ENCODE measurements around the gene TAF10. TPM values are rescaled to one million over a fixed set of nuclear protein-coding genes. Genes with fewer than 3 reads are reported as not detected.

Gene TAF10
- total RNA-seq, 1 donor from 2014 or later = 143 TPM

- no peak for TF ChIP-seq CTCF (conservative IDR thresholded peaks at IDR 0.05)
- Mint-ChIP-seq H3K27me3 (ENCODE audit: low read depth) (no peaks in the 10 kb centered on the region), H3K9me3 (no peaks in the 10 kb centered on the region), H3K27ac (ENCODE audit: unreplicated experiment) (no peak overlapping the region), H3K36me3 (ENCODE audit: low read depth) (no peaks in the 10 kb centered on the region), H3K4me1 (peaks cover 5% of the 10 kb centered on the region), H3K4me3 (no peak overlapping the region)
- DNase-seq (ENCODE audit: low read depth, low spot score) = no peak
Observed at GRCh38 chr11:6640036-6640984, 28.3 kb upstream of the TAF10 start.

GRCh38 chr11:6638429-6638828 is 26.4 kb upstream of the TAF10 start:
- Mint-ChIP-seq H3K36me3 (ENCODE audit: low read depth) (peaks cover under 1% of the 10 kb centered on the region), H3K4me1 (peaks cover 5% of the 10 kb centered on the region), H3K27me3 (ENCODE audit: low read depth) (no peaks in the 10 kb centered on the region), H3K9me3 (no peaks in the 10 kb centered on the region), H3K4me3 (no peak overlapping the region), H3K27ac (ENCODE audit: unreplicated experiment) (no peak overlapping the region)
- DNase-seq (ENCODE audit: low read depth, low spot score) = no peak
- TF ChIP-seq CTCF (conservative IDR thresholded peaks at IDR 0.05) = no peak

GRCh38 chr11:6637871-6638270 is 25.9 kb upstream of the TAF10 start:
- DNase-seq (ENCODE audit: low read depth, low spot score) = no peak

GRCh38 chr11:6636480-6636879 is 24.5 kb upstream of the TAF10 start:
- no peak for DNase-seq (ENCODE audit: low read depth, low spot score)
- Mint-ChIP-seq H3K36me3 (ENCODE audit: low read depth) (peaks cover 8% of the 10 kb centered on the region), H3K4me3 (no peak overlapping the region), H3K27me3 (ENCODE audit: low read depth) (peaks cover 5% of the 10 kb centered on the region), H3K4me1 (peaks cover 5% of the 10 kb centered on the region), H3K27ac (ENCODE audit: unreplicated experiment) (no peak overlapping the region), H3K9me3 (no peaks in the 10 kb centered on the region)
- no peak for TF ChIP-seq CTCF (conservative IDR thresholded peaks at IDR 0.05)

More at GRCh38 chr11:6637871-6638270, 25.9 kb upstream of the TAF10 start:
- H3K36me3 Mint-ChIP-seq (ENCODE audit: low read depth) = peaks cover 2% of the 10 kb centered on the region
- H3K27me3 Mint-ChIP-seq (ENCODE audit: low read depth) = no peaks in the 10 kb centered on the region
- no peak overlapping the region for H3K4me3 Mint-ChIP-seq
- H3K4me1 Mint-ChIP-seq = peaks cover 5% of the 10 kb centered on the region
- no peak overlapping the region for H3K27ac Mint-ChIP-seq (ENCODE audit: unreplicated experiment)
- TF ChIP-seq CTCF (conservative IDR thresholded peaks at IDR 0.05) = no peak
- no peaks in the 10 kb centered on the region for H3K9me3 Mint-ChIP-seq

GRCh38 chr11:6635082-6635932 is 23.3 kb upstream of the TAF10 start:
- Mint-ChIP-seq H3K36me3 (ENCODE audit: low read depth) (peaks cover 17% of the 10 kb centered on the region), H3K27me3 (ENCODE audit: low read depth) (peaks cover 14% of the 10 kb centered on the region), H3K4me1 (peaks cover 5% of the 10 kb centered on the region), H3K4me3 (no peak overlapping the region), H3K9me3 (no peaks in the 10 kb centered on the region), H3K27ac (ENCODE audit: unreplicated experiment) (no peak overlapping the region)
- no peak for TF ChIP-seq CTCF (conservative IDR thresholded peaks at IDR 0.05)
- DNase-seq (ENCODE audit: low read depth, low spot score) = peak; percentile 39
